Measurements from ENCODE around the gene CACTIN.
"Not testable (repeated sequence)": the region's sequence is repeated elsewhere in the genome, so short reads cannot be mapped to it uniquely, and the experiment has no call there.

Gene CACTIN

GRCh38 chr19:3626473-3627350, at the start of gene CACTIN:
TSS of gene CACTIN (minus strand) at chr19:3626790. CDS start at chr19:3626762, 28 bp downstream.
- peak; percentile 98 for FAIRE-seq

- no peak for FAIRE-seq
These were observed 48.4 kb upstream of the CACTIN start for GRCh38 chr19:3674784-3675543.

- FAIRE-seq = no peak
These were observed 47.2 kb upstream of the CACTIN start for GRCh38 chr19:3673506-3674439.

- no peak for FAIRE-seq
These were observed 46.4 kb upstream of the CACTIN start for GRCh38 chr19:3672993-3673392.

GRCh38 chr19:3672575-3672948, 46.0 kb upstream of the CACTIN start:
- no peak for FAIRE-seq

GRCh38 chr19:3671680-3672574, 45.3 kb upstream of the CACTIN start:
- FAIRE-seq = no peak

- FAIRE-seq = no peak
These were observed 44.4 kb upstream of the CACTIN start for GRCh38 chr19:3670796-3671679.

GRCh38 chr19:3669947-3670795, 43.6 kb upstream of the CACTIN start:
- FAIRE-seq = peak; percentile 6

- no peak for FAIRE-seq
These were observed 42.7 kb upstream of the CACTIN start for GRCh38 chr19:3669082-3669946.

GRCh38 chr19:3668331-3669081, 41.9 kb upstream of the CACTIN start:
- FAIRE-seq = no peak

- no peak for FAIRE-seq
These were observed 41.2 kb upstream of the CACTIN start for GRCh38 chr19:3667766-3668165.

- FAIRE-seq = no peak
These were observed 40.5 kb upstream of the CACTIN start for GRCh38 chr19:3667037-3667638.

GRCh38 chr19:3666545-3666856, 39.9 kb upstream of the CACTIN start:
- not testable (repeated sequence) for FAIRE-seq

- no peak for FAIRE-seq
These were observed 39.3 kb upstream of the CACTIN start for GRCh38 chr19:3665681-3666544.

GRCh38 chr19:3664879-3665642, 38.5 kb upstream of the CACTIN start:
- FAIRE-seq = no peak

GRCh38 chr19:3663838-3664237, 37.2 kb upstream of the CACTIN start:
- no peak for FAIRE-seq
